ENCODE results near the gene DNAAF1. TPM values are rescaled to one million over a fixed set of nuclear protein-coding genes. Genes with fewer than 3 reads are reported as not detected.

The DNAAF1 gene
- not detected in 2 replicates for total RNA-seq

DNA sequence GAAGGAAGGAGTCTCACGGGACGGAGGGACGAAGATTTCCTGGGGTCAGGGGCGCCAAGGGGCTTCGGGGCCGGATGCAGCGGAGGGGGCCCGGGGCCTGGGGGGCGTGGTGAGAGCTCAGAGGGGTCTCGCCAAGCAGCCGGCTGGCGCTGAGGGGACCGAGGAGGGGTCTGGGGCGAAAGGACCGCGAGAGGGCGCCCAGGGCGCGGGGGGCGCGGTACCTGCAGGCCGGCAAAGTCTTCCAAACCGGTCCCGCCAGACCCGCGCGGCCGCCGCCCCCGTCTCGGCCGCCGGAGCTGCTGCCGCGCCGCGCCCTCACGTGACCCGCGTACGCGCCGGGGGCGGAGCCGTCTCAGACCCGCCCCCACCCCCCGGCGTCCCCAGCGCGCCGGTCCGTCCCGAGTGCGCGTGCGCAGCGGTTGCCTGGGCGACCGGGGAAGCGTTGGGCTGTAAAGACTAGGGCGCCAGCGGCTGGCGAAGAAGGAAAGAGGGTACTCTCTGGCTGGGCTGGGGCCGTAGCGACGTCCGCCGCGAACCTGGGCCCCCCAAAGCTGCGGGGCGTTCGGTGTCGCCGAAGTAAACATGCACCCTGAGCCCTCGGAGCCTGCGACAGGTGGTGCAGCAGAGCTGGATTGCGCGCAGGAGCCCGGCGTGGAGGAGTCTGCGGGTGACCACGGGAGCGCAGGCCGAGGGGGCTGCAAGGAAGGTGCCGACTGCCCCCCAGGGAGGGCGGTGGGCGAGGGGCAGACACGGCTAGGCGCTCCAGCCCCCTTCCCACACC lies at the start of gene DNAAF1, which contains the start of gene HSDL1:
Gene DNAAF1 (plus strand): TSS at position 450 of the 781 bp plus-strand sequence. CDS start 133 bp downstream, at position 583.
Gene HSDL1 (minus strand): TSS at position 319 of the 781 bp plus-strand sequence. CDS start 13,856 bp downstream, outside the sequence.
- H3K27me3 ChIP-seq (ENCODE audit: control insufficient read depth, insufficient read depth, low read length) = no peaks in the 10 kb centered on the region
- no peak for FAIRE-seq
- TF ChIP-seq, protein P1, sequence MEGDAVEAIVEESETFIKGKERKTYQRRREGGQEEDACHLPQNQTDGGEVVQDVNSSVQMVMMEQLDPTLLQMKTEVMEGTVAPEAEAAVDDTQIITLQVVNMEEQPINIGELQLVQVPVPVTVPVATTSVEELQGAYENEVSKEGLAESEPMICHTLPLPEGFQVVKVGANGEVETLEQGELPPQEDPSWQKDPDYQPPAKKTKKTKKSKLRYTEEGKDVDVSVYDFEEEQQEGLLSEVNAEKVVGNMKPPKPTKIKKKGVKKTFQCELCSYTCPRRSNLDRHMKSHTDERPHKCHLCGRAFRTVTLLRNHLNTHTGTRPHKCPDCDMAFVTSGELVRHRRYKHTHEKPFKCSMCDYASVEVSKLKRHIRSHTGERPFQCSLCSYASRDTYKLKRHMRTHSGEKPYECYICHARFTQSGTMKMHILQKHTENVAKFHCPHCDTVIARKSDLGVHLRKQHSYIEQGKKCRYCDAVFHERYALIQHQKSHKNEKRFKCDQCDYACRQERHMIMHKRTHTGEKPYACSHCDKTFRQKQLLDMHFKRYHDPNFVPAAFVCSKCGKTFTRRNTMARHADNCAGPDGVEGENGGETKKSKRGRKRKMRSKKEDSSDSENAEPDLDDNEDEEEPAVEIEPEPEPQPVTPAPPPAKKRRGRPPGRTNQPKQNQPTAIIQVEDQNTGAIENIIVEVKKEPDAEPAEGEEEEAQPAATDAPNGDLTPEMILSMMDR (IDR thresholded peaks at IDR 0.05; ENCODE audit: insufficient read depth, low read length, severe bottlenecking) = peak; percentile 31
- H3K4me3 ChIP-seq (ENCODE audit: low read depth, low read length) = peak within 1 kb of the TSS; percentile 86
- peak; percentile 55 for DNase-seq (ENCODE audit: low read depth)
- H3K36me3 ChIP-seq (ENCODE audit: control insufficient read depth, insufficient read depth, low read length) = no peaks in the 10 kb centered on the region

DNA sequence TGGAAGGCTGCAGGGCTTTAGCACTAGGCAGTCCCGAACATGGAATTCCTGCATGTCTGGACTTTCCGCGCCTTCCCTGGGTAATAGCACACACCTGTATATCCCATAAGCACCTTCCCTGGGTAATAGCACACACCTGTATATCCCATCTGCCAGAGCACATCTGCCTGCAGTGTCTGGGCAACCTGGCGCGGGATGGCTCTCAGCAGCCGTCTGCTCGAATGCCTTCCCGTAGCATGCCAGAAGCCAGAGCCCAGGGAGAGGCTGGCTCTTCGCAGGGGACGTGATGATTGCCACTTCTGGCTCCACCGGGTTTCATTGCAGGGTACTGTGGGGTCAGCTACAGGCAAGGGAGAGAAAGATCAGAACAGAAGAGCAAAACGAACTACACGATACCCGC lies 49.6 kb upstream of the DNAAF1 start:
- H3K36me3 ChIP-seq (ENCODE audit: control insufficient read depth, insufficient read depth, low read length) = peaks cover 21% of the 10 kb centered on the region
- TF ChIP-seq, protein P1 (IDR thresholded peaks at IDR 0.05; ENCODE audit: insufficient read depth, low read length, severe bottlenecking) = no peak
- FAIRE-seq (no peak), DNase-seq (ENCODE audit: low read depth) (no peak)
- H3K27me3 ChIP-seq (ENCODE audit: control insufficient read depth, insufficient read depth, low read length) = no peaks in the 10 kb centered on the region
- H3K4me3 ChIP-seq (ENCODE audit: low read depth, low read length) = no peak overlapping the region

DNA sequence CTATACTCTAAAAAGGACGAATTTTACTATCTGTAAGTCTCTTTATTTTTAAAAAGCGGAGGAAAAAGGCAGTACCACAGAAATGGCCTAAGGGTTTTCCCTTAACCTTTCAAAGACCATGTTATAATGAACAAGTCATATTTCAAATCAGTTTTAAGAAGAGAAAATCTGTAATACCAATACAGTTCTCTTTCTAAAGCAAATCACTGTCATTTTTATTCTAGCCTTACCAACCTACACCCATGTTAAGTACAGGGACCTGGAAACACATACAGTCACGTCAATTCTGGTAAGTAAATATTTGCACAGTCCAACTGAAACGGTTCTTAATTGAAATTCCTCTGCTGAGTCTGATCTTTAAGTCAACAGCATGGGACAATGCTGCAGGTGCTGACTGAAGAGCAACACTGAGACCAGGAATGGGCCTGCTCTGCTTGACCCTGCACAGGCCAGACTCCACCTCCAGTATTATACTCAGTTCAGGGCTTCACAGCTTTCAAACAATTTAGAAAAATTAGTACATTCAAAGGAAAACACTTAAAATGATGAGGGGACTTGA lies 48.6 kb upstream of the DNAAF1 start:
- FAIRE-seq = no peak
- peaks cover 19% of the 10 kb centered on the region for H3K36me3 ChIP-seq (ENCODE audit: control insufficient read depth, insufficient read depth, low read length)
- no peak overlapping the region for H3K4me3 ChIP-seq (ENCODE audit: low read depth, low read length)
- DNase-seq (ENCODE audit: low read depth) = no peak
- no peaks in the 10 kb centered on the region for H3K27me3 ChIP-seq (ENCODE audit: control insufficient read depth, insufficient read depth, low read length)
- TF ChIP-seq, protein P1 (IDR thresholded peaks at IDR 0.05; ENCODE audit: insufficient read depth, low read length, severe bottlenecking) = no peak

DNA sequence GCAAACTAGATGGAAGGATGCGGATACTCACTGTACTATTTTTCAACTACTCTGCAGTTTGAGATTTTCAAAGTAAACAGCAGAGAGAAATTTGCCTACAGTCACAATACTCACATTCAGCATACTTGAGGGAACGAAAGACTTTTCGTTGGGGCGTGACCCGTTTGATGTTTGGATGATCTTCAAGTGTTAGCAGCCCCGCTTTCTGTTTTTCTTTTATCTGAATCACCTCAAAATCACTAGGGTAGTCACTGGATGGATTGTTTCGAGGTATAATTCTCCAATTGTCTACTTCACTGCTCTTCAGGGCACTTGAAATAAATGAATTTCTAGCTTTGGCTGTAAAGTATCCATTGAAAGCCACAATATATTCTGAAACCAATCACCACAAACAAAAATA lies 46.2 kb upstream of the DNAAF1 start:
- Histone ChIP-seq H3K36me3 (ENCODE audit: control insufficient read depth, insufficient read depth, low read length) (peaks cover 6% of the 10 kb centered on the region), H3K4me3 (ENCODE audit: low read depth, low read length) (no peak overlapping the region), H3K27me3 (ENCODE audit: control insufficient read depth, insufficient read depth, low read length) (no peaks in the 10 kb centered on the region)
- FAIRE-seq (no peak), DNase-seq (ENCODE audit: low read depth) (no peak)
- TF ChIP-seq, protein P1 (IDR thresholded peaks at IDR 0.05; ENCODE audit: insufficient read depth, low read length, severe bottlenecking) = no peak

DNA sequence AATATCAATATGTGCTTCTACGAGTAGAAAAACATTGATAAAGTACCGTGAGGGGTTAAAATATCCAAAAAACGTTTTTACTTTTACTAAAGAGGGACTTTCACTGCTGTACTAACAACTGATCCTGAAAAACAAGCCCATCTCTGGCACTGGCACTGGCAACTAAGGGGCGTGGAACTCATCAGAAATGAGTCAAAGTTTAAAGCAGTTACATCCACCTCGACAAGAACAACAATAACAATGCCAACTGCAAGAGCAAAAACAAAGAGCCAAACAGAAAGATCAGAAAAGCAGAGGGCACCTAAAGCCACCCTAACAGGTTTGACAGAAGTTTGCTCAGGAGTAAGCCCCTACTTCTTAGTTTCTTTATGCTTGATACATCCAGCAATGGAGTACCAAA lies 41.4 kb upstream of the DNAAF1 start:
- peak; percentile 68 for DNase-seq (ENCODE audit: low read depth)

More for the DNA sequence above, 41.4 kb upstream of the DNAAF1 start:
- TF ChIP-seq, protein P1 (IDR thresholded peaks at IDR 0.05; ENCODE audit: insufficient read depth, low read length, severe bottlenecking) = no peak
- peaks cover 4% of the 10 kb centered on the region for H3K36me3 ChIP-seq (ENCODE audit: control insufficient read depth, insufficient read depth, low read length)
- no peak overlapping the region for H3K4me3 ChIP-seq (ENCODE audit: low read depth, low read length)
- no peak for FAIRE-seq
- no peaks in the 10 kb centered on the region for H3K27me3 ChIP-seq (ENCODE audit: control insufficient read depth, insufficient read depth, low read length)

Measured in bronchial epithelial cell (primary cell).